ENCODE results near the gene BCR.

Gene BCR

DNA sequence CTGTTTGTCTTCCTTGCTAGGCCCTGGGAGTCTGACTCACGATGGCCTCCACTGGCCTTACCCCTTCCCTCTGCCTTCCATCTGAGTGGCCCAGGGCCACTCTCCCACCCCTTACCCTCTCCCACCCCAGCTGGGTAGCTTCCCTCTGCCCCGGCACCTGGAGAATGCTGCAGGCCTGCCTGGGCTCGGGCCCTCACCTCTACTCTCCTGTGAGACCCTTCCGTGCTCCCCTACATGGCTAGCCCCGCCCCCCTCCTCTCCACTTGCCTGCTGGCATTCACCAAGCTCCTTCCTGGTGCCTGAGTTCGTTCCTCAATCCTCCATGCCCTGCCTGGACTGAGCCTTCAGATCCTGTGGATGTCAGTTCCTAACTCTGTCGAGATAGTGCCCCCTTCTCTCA lies 26.3 kb upstream of the BCR start:
- no peak overlapping the region for H3K27ac ChIP-seq (ENCODE audit: low read length)
- H3K9ac ChIP-seq (ENCODE audit: low read length) = no peak overlapping the region
- no peaks in the 10 kb centered on the region for H3K36me3 ChIP-seq (ENCODE audit: control insufficient read depth, low read depth, low read length)
- H3K27me3 ChIP-seq (ENCODE audit: control insufficient read depth, insufficient read depth, low read length) = no peaks in the 10 kb centered on the region
- H3K4me1 ChIP-seq (ENCODE audit: control insufficient read depth, low read depth, low read length) = peaks cover 15% of the 10 kb centered on the region
- no peaks in the 10 kb centered on the region for H3K9me3 ChIP-seq (ENCODE audit: control insufficient read depth, low read depth, low read length)
- H3K4me3 ChIP-seq (ENCODE audit: low read length) = no peak overlapping the region

DNA sequence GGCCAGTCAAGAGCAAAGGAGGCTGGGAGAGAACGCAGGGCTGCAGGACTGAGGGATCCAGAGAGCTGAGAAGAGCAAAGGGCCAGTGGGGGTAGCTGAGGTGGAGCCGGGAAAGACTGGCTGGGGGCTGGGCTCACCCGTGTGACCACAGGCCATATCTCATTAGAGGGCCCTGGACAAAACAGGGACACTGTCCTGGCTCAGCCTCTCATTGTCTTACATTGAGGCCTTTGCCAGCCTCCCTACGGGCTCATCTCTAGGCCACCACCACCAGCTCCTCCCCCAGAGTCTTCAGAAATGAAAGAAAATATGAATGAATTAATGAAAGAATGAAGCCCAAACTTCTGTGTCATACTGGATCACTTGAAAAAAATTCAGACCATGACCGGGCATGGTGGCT lies 25.8 kb upstream of the BCR start:
- Histone ChIP-seq H3K9me3 (ENCODE audit: control insufficient read depth, low read depth, low read length) (no peaks in the 10 kb centered on the region), H3K27me3 (ENCODE audit: control insufficient read depth, insufficient read depth, low read length) (no peaks in the 10 kb centered on the region), H3K27ac (ENCODE audit: low read length) (no peak overlapping the region), H3K9ac (ENCODE audit: low read length) (no peak overlapping the region), H3K4me3 (ENCODE audit: low read length) (no peak overlapping the region), H3K36me3 (ENCODE audit: control insufficient read depth, low read depth, low read length) (no peaks in the 10 kb centered on the region), H3K4me1 (ENCODE audit: control insufficient read depth, low read depth, low read length) (peaks cover 12% of the 10 kb centered on the region)

DNA sequence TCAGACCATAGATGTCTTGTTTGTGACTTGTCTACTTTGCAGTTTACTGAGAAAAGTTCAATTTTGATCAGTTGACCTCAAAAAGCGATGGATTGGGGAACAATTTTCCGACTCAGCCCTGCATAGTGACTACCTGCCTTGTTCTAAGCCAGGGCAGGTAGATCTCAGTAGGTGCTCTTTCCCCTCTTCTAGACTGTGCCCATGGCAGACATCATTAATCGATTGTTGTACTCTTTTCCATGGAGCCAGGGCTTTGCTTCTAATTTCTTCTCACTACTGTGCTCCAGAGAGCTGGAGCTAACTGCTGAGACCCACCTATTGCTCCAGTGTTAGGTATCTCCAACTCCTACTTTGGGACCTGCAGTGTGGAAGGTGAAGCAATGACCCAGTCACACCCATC lies 25.2 kb upstream of the BCR start:
- no peak overlapping the region for H3K4me3 ChIP-seq (ENCODE audit: low read length)
- H3K9me3 ChIP-seq (ENCODE audit: control insufficient read depth, low read depth, low read length) = no peaks in the 10 kb centered on the region
- H3K36me3 ChIP-seq (ENCODE audit: control insufficient read depth, low read depth, low read length) = no peaks in the 10 kb centered on the region
- H3K27me3 ChIP-seq (ENCODE audit: control insufficient read depth, insufficient read depth, low read length) = no peaks in the 10 kb centered on the region
- H3K27ac ChIP-seq (ENCODE audit: low read length) = no peak overlapping the region
- H3K4me1 ChIP-seq (ENCODE audit: control insufficient read depth, low read depth, low read length) = peaks cover 7% of the 10 kb centered on the region
- no peak overlapping the region for H3K9ac ChIP-seq (ENCODE audit: low read length)

DNA sequence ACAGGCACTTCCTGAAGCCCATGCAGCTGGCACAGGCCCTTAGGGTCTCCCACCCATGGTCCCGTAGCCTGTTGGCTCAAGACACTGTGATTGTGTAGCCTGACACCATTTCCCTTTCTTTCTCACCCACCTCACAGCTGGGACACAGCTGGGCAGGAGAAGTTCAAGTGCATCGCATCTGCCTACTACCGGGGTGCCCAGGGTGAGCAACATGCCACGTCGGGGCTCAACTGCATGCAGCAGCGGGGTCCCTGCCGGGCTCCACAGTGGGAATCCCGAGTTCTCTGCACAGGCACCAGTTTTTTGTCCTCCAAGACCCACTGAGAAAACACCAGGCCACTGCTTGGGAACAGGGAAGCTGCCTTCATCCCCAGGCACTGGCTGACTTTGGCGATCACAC lies 24.5 kb upstream of the BCR start:
- no peak overlapping the region for H3K4me3 ChIP-seq (ENCODE audit: low read length)

DNA sequence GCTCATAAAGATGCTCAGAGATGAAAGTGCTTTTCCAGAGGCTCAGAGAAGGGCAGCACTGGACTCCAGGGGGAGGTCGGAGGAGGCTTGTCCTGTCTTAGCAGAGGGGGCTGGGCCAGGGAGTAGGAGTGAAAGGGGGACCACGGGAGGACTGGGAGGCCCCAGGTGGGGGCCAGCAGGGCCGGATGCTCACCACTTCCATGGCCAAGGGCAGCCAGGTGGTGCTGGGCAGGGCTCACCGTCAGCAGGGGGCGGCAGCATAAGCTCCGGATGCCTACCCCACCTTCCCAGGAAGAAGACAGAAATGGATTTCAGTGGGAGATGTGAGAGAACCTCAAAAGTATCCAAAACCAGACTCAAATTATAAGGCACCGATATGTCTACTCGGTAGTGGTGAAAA lies 24.0 kb upstream of the BCR start:
- no peak overlapping the region for H3K9ac ChIP-seq (ENCODE audit: low read length)
- H3K27me3 ChIP-seq (ENCODE audit: control insufficient read depth, insufficient read depth, low read length) = no peaks in the 10 kb centered on the region
- H3K4me3 ChIP-seq (ENCODE audit: low read length) = no peak overlapping the region
- H3K4me1 ChIP-seq (ENCODE audit: control insufficient read depth, low read depth, low read length) = peaks cover 7% of the 10 kb centered on the region
- no peaks in the 10 kb centered on the region for H3K9me3 ChIP-seq (ENCODE audit: control insufficient read depth, low read depth, low read length)
- H3K27ac ChIP-seq (ENCODE audit: low read length) = no peak overlapping the region
- H3K36me3 ChIP-seq (ENCODE audit: control insufficient read depth, low read depth, low read length) = no peaks in the 10 kb centered on the region

More for the DNA sequence above, 24.5 kb upstream of the BCR start:
- Histone ChIP-seq H3K36me3 (ENCODE audit: control insufficient read depth, low read depth, low read length) (no peaks in the 10 kb centered on the region), H3K4me1 (ENCODE audit: control insufficient read depth, low read depth, low read length) (peaks cover 7% of the 10 kb centered on the region), H3K9me3 (ENCODE audit: control insufficient read depth, low read depth, low read length) (no peaks in the 10 kb centered on the region), H3K27me3 (ENCODE audit: control insufficient read depth, insufficient read depth, low read length) (no peaks in the 10 kb centered on the region), H3K9ac (ENCODE audit: low read length) (no peak overlapping the region), H3K27ac (ENCODE audit: low read length) (no peak overlapping the region)

DNA sequence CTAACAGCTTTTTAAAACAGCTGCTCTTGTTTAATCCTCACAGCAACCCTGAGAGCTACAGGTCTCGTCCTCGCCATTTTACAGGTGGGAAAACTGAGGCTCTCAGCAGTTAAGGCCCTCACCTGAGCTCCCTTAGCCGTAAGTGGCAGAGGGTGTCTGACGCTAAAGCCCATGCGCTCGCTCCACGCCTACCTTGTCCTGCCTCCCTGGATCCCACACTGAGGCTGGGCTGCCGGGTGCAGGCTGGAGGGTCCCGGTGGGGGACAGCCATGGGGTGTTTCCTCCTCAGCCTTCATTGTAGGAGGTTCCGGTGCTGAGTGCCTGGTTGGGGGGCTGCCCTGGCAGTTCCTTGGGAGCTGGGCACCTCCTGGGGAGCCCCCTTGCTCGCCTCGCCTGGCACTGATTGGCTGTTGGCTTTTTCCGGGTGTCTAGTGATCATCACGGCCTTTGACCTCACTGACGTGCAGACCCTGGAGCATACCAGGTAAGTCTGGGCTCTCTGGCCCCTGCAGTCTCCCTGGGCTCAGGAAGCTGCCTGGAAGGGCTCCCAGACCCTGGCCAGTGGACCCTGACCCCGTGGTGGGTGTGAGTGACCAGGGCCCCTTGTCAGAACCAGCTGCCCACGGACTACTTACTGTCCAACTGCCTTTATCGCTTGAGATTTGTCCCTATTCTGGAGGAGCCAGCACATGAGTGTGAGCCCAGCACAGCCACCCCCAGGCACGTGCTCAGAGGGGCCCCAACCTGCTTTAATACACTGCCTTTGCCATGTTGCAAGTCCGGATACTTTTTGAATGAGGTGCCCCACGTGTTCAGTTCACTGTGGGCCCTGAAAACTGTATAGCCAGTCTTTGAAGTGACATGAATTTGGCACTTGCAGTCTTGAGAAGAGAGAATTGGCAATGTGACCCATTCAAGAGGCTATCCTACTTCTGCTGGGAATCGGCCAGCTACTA lies 22.5 kb upstream of the BCR start:
- Histone ChIP-seq H3K9me3 (ENCODE audit: control insufficient read depth, low read depth, low read length) (no peaks in the 10 kb centered on the region), H3K4me1 (ENCODE audit: control insufficient read depth, low read depth, low read length) (peaks cover 7% of the 10 kb centered on the region), H3K27ac (ENCODE audit: low read length) (no peak overlapping the region), H3K36me3 (ENCODE audit: control insufficient read depth, low read depth, low read length) (no peaks in the 10 kb centered on the region), H3K27me3 (ENCODE audit: control insufficient read depth, insufficient read depth, low read length) (no peaks in the 10 kb centered on the region), H3K4me3 (ENCODE audit: low read length) (no peak overlapping the region), H3K9ac (ENCODE audit: low read length) (no peak overlapping the region)

DNA sequence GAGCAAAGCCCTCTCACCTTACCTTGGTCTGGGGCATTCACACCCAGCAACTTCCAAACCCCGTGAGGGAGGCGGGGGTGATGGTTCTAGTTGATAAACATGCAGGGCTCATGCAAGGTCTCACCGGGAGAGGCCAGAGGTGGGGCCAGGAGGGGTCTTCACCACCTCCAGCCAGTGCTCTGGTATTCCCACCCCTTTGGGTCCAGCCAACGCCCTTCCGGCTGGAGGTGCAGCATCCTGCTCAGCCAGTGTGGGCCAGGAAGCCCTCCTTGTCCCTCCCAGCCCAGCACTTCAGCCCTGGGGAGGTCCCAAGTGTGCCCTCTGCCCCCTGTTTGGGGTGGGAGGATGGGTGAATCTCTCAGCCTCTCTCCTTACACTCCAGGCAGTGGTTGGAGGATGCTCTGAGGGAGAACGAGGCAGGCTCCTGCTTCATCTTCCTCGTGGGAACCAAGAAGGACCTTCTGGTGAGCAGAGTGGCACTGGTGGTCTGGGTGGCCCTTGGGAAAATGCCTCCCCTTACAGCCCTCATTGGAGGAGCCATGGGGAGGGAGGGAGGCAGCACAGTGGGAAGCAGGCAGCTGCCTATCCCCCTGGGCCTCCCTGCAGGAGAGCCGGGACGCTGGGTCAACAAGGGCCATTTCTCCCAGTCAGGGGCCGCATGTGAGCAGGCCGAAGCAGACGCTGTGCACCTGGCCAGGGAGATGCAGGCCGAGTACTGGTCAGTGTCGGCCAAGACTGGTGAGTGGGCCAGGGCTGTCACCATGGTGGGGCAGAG lies 21.6 kb upstream of the BCR start:
- Histone ChIP-seq H3K4me1 (ENCODE audit: control insufficient read depth, low read depth, low read length) (peaks cover 7% of the 10 kb centered on the region), H3K9me3 (ENCODE audit: control insufficient read depth, low read depth, low read length) (no peaks in the 10 kb centered on the region), H3K27ac (ENCODE audit: low read length) (no peak overlapping the region), H3K9ac (ENCODE audit: low read length) (no peak overlapping the region), H3K4me3 (ENCODE audit: low read length) (no peak overlapping the region), H3K27me3 (ENCODE audit: control insufficient read depth, insufficient read depth, low read length) (no peaks in the 10 kb centered on the region), H3K36me3 (ENCODE audit: control insufficient read depth, low read depth, low read length) (no peaks in the 10 kb centered on the region)

DNA sequence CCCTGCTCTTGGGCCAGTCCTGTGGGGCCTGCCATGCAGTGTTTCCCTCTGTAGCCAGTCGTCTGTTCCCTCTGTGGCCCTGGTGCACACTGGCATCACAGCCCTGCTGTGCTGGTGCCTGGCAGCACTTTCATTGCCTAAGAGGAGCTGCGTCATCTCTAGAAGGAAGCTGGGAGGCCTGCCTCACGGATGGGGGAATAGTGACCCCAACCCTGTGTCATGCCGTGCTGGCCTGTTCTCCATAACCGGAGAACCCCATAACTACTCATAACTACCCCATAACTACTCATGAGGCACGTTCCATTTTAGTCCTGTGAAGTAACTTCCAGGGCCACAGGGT lies 21.0 kb upstream of the BCR start:
- Histone ChIP-seq H3K27me3 (ENCODE audit: control insufficient read depth, insufficient read depth, low read length) (no peaks in the 10 kb centered on the region), H3K9me3 (ENCODE audit: control insufficient read depth, low read depth, low read length) (no peaks in the 10 kb centered on the region), H3K9ac (ENCODE audit: low read length) (no peak overlapping the region), H3K27ac (ENCODE audit: low read length) (no peak overlapping the region), H3K4me3 (ENCODE audit: low read length) (no peak overlapping the region), H3K4me1 (ENCODE audit: control insufficient read depth, low read depth, low read length) (peaks cover 5% of the 10 kb centered on the region), H3K36me3 (ENCODE audit: control insufficient read depth, low read depth, low read length) (no peaks in the 10 kb centered on the region)

DNA sequence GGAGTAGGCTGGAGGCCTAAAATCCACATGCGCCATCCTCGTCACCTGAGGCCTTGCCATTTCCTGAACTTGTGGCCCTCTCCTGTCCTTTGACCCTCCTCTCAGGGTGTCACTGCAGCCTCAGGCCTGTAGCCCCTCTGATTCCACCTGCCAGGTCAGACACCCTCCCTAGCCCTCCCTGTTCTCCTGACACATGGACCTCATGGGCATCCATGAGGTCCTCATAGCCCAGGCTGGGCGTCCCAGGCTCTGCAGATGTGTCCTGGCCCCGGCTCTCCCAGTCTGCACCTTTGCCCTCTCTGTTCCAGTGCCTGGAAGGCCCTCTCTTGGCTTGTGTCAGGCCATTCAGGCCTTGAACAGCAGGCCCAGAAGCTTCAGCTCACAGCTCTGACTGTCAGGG lies 19.3 kb upstream of the BCR start:
- H3K4me1 ChIP-seq (ENCODE audit: control insufficient read depth, low read depth, low read length) = peaks cover 3% of the 10 kb centered on the region
- H3K9me3 ChIP-seq (ENCODE audit: control insufficient read depth, low read depth, low read length) = no peaks in the 10 kb centered on the region
- no peaks in the 10 kb centered on the region for H3K27me3 ChIP-seq (ENCODE audit: control insufficient read depth, insufficient read depth, low read length)

DNA sequence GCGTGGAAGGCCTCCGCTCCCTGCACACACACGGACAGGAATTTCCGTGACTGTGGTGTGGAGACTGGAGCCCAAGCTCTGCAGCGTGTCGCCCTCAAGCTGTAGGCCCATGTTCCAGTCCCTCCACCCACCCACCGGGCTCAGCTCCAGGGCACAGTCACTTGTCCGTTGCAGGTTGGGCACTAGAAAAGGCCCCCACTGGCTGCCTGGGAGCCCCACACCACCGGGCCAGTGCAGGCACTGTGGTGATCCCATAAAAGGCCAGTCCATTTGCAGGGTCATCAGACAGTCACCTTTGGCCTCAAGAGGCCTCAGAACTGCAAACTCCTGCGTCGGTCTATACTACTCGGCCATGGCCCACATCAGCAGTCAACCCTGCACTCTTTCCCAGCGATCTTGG lies 18.7 kb upstream of the BCR start:
- no peak overlapping the region for H3K4me3 ChIP-seq (ENCODE audit: low read length)
- no peak overlapping the region for H3K9ac ChIP-seq (ENCODE audit: low read length)
- no peaks in the 10 kb centered on the region for H3K36me3 ChIP-seq (ENCODE audit: control insufficient read depth, low read depth, low read length)
- H3K4me1 ChIP-seq (ENCODE audit: control insufficient read depth, low read depth, low read length) = peaks cover 3% of the 10 kb centered on the region
- H3K27ac ChIP-seq (ENCODE audit: low read length) = no peak overlapping the region
- H3K9me3 ChIP-seq (ENCODE audit: control insufficient read depth, low read depth, low read length) = no peaks in the 10 kb centered on the region
- no peaks in the 10 kb centered on the region for H3K27me3 ChIP-seq (ENCODE audit: control insufficient read depth, insufficient read depth, low read length)

More for the DNA sequence above, 19.3 kb upstream of the BCR start:
- Histone ChIP-seq H3K27ac (ENCODE audit: low read length) (no peak overlapping the region), H3K36me3 (ENCODE audit: control insufficient read depth, low read depth, low read length) (no peaks in the 10 kb centered on the region), H3K9ac (ENCODE audit: low read length) (no peak overlapping the region), H3K4me3 (ENCODE audit: low read length) (no peak overlapping the region)

DNA sequence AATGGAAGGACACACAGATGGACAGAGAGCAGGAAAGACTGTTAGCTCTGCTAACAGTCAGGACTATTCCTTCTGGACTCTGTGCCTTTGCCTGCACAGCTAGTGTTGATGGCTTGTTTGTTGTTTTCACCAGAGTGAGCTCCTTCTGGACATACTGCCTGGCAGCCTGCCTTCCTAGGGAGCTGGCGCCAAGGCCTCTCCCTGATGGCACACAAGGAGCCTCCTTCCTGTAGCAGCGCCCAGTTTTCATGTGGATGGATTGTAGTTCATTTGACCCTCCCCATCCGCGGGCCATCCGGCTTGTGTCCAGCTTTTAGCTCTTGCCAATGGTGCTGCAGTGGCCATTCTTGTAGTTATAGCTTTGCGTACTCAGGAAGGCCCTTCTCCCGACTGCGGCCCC lies 16.6 kb upstream of the BCR start:
- Histone ChIP-seq H3K9ac (ENCODE audit: low read length) (no peak overlapping the region), H3K27ac (ENCODE audit: low read length) (no peak overlapping the region), H3K4me1 (ENCODE audit: control insufficient read depth, low read depth, low read length) (peaks cover 11% of the 10 kb centered on the region), H3K27me3 (ENCODE audit: control insufficient read depth, insufficient read depth, low read length) (no peaks in the 10 kb centered on the region), H3K9me3 (ENCODE audit: control insufficient read depth, low read depth, low read length) (no peaks in the 10 kb centered on the region), H3K36me3 (ENCODE audit: control insufficient read depth, low read depth, low read length) (no peaks in the 10 kb centered on the region), H3K4me3 (ENCODE audit: low read length) (no peak overlapping the region)

Data from iPS-18a (cell line).